GM18519 (cell line): ENCODE data around the gene DPP6.
"Not testable (repeated sequence)": the region's sequence is repeated elsewhere in the genome, so short reads cannot be mapped to it uniquely, and the experiment has no call there.

ENCODE experiments used
- ATAC-seq: cut with Tn5 transposase; IDR thresholded peaks from one replicate; pipeline ENCODE4 v1.9.1; 2021; ENCODE audit warnings: mild to moderate bottlenecking, moderate library complexity; ENCODE audit not compliant: unreplicated experiment, low FRiP score

Gene DPP6

DNA sequence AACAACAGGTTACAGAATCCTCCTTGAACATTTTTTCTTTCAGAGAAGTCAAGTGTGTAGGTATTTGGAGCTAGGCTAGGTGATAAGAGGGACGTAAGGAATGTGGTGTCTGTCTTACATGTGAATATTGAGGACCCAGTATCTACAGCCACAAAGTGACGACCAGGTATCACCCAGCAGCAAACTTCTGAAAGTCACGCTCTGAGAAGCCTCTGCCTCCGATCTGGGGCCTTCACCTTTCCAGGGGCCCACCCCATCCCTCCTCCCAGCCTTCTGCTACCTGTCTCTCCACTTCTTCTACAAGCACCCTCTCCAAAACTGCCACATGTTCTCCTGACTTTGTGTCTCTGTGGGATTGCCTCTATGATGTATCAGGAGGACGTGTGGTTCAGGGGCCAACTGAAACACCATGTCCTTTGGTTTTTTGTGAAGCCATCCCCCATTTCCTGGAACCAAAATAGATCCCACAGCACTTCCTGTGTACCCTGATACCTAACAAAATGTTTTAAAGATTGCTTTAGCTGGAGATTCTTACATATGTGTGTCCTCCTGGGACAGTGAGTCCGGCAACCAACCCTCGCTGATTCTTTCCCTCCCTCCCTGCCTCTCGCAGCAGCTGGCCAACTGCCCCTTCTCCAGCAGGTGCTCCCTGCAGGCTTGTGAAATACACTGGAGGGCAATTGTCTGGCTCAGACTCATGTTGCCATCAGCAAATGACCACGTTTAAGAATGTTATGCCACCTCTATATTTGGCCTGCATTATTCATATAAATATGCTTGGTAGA is 93.9 kb downstream of the DPP6 start:
- not testable (repeated sequence) for ATAC-seq

- ATAC-seq: not testable (repeated sequence)
Measured at GRCh38 chr7:154146707-154147038, 94.5 kb downstream of the DPP6 start.

DNA sequence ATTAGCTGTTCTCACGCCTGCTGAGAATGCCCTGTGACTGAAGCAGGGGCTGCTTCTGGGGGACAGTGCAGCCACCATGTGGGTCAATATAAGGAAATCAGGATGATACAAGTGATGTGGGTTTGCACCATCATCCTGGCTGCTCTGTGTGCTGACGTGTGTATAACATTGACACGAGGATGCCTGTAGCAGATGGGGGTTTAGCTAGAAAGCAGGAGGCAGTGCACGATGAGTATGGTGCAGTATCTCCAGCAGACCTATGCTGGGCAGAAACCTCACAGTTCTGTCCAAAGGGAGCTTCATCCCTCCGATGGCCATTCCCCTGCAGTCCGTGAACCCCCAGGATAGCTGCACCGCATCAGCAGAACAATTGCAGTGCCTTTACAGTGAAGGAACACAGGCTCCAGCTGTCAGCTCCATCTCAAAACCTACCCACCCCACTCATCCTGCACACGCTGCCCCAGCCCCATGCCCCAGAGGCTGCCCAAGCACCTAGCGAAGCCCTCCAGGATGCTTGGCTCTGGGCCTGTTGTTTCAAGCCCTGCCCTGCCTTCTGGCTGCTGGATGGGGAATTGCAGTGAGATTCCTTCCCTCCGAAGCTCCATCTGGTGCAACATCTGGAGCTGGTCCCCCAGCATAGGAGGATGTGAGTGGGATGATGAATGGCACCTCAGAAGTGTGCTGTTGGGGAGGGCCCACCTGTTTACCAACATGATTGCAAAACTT is 96.8 kb downstream of the DPP6 start:
- ATAC-seq: not testable (repeated sequence)

- ATAC-seq: not testable (repeated sequence)
Measured at GRCh38 chr7:154150656-154151055, 98.5 kb downstream of the DPP6 start.

- ATAC-seq: not testable (repeated sequence)
Measured at GRCh38 chr7:154151306-154151705, 99.1 kb downstream of the DPP6 start.

DNA sequence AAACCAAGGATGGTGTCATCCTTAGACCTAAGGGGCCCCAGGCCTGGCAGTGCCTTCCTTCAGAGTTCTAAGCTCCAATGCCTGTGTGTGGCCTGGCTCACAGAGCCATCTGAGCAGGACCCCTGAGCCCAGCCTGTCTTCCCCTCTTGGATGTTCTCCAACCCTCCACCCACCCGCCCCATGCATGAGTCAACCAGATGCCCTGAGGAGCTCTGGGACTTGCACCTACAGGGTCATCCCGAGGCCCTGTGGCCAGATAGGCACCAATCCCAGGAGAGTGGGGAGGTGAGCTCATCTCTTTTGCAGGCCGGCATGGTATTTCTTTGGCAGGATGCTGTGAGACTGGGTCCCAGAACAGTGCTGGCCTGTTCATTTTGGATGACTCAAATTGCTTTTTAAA is 103.7 kb downstream of the DPP6 start:
- ATAC-seq: not testable (repeated sequence)

- not testable (repeated sequence) for ATAC-seq
Measured at GRCh38 chr7:154162921-154163320, 110.7 kb downstream of the DPP6 start.

GRCh38 chr7:154163642-154164041 is 111.4 kb downstream of the DPP6 start:
- not testable (repeated sequence) for ATAC-seq

DNA sequence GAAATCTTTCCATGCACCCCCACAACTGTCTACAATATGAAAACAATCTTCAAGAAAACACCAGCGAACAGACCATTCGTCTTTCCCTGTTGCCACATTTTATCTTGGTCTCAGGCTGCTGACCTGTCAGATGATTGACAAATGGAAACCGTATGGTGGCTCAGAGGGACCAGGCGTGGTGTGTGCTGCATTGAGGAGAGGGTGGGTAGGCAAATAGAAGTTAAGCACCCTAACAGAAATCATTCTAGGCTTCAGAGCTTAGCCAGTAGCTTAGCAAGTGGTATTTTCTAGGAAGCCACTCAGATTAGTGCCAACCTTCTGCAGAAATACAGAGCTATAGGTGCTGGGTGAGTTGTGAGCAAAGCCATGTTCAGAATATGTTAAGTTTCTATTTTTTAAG is 114.9 kb downstream of the DPP6 start:
- no peak for ATAC-seq

DNA sequence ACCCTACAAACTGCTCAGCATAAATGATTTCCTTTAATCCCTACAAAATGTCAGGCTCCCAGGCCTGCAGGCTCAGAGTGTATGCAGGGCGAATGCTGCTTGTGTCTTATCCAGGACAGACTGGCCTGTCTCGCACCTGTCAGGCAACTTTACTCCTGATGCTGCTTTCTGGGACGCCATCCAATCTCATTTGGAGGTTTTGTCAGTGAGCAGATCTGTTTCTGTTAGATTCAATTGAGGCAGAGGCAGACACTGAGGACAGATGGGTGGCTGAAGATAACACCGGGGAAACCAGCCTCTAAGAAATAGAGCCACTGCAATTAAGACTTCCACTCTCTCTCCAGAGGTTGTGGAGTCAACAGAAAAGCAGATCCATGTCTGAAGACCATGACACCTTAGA is 115.6 kb downstream of the DPP6 start:
- no peak for ATAC-seq

DNA sequence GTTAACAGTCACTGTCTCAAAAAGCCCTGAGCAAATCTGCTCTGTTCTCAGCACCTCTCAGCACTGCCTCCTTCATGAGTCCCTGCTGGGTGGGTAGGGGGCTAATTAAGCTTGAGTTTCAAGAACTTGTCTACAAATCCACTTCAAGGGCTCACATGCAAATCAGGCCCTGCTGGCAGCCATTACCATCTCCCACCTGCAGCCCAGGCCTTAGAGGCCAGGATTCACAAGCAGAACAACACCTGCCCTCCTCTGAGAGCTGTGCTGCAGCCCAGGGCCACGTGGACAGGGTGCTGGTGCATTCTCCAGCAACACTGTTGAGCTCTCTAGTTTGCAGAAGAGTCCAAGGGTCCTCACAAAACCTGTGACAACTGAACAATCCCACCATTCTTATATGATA is 119.2 kb downstream of the DPP6 start:
- ATAC-seq: no peak

DNA sequence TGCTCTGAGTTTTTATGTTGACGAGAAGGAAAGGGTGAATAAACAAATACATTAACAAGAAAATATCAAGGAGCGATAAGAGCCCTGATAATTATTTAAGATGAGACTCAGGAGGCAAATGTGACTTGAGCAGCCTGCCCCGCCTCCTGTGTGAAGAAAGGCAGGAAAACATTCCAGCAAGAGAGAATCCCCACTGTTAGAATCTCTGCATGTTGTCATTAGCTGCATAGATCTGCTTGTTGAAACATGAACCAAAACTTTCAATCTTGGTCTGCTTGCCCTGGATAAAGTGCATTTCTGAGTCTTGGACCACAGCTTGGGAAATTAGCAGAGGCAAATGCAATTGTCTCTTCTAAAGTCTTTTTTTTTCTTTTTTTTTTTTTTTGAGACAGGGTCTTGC is 120.0 kb downstream of the DPP6 start:
- no peak for ATAC-seq

DNA sequence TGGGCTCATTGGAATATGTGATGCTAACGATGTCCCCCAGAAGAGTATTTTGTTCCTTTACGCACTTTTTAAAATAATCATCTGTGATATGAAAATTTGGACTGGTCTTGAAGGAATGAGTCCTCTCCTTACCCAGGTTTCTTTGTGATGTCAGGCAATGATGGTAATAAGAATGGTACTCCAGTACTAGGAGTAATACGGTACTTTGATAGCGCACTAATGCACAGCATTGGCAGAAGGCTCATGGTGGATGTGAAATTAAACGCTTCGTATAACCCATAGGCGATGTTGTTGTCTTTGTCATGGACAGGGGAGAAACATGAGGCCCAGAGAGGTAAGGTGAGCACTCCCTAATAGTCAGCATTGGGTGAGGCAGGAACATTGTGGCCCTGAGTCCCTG is 125.4 kb downstream of the DPP6 start:
- no peak for ATAC-seq

DNA sequence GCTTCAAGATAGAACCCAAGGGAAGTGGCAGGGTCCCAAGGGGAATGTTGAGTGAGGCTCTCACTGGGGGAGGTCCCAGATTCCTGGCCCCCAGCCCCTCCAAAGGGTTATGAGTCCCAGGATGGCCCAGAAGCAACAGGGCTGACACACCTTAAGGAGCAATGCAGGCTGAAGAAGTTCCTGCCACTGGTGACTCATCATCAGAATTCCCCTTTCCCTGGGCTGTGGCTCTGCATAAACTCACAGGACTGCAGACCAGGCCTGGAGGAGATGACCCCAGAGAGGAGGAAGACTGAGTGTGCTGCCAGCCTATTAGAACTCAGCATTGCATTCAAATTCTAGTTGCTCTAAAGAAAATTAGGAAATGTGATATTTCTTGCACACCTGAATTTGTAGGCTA is 126.7 kb downstream of the DPP6 start:
- no peak for ATAC-seq

DNA sequence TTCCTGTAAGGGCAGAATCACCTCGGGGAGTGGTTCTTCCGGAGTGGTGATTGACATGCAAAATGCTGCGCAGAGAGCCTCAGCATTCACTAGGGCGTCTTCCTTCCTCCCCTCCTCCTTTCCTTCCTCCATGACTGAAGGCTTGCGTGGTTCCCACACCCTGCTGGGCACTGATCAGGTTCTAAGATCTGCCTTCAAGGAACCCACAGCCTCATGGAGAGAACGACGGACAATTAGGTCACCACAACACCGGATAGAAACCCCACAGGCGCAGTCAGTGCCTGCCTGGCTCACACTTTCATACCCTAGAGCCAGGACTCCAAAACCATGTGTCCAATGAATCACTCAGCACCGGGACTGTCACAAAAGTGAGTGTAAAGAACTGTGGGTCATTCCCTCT is 131.3 kb downstream of the DPP6 start:
- ATAC-seq: no peak

GRCh38 chr7:154183946-154184345 is 131.7 kb downstream of the DPP6 start:
- no peak for ATAC-seq

DNA sequence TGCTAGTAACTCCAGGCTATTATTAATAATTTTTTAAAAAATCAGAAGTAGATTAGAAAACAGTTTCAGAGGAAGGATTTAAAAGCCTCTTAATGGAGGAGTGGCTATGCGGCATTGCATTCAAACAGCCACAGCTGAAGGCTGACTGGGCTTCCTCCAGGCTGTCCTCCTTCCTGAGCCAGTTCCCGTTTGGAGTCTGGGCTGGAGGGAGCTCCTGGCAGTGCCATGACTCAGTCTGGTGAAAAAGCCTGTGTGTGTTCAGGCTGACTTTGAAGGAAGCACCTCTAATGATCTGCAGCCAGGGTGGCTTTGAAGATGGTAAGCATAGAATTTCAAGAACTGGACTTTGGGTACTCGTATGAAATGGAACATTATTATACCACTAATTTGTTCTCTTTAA is 134.6 kb downstream of the DPP6 start:
- ATAC-seq: no peak

- ATAC-seq: no peak
Measured at GRCh38 chr7:154188330-154188729, 136.1 kb downstream of the DPP6 start.

DNA sequence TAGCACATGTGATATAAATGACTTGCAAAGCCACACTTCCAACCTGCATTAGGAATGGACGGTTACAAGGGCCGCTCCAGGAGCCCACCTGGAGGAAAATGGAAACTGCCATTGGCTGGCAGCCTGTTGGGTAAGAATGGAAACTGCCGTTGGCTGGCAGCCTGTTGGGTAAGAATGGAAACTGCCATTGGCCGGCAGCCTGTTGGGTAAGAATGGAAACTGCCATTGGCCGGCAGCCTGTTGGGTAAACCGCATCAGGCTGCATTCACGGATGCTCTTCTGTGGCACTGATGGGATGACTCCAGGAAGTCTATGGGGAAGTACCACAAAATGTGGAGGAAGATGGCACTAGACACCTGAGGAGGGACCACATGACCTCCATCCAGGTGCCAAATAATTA is 143.1 kb downstream of the DPP6 start:
- no peak for ATAC-seq

DNA sequence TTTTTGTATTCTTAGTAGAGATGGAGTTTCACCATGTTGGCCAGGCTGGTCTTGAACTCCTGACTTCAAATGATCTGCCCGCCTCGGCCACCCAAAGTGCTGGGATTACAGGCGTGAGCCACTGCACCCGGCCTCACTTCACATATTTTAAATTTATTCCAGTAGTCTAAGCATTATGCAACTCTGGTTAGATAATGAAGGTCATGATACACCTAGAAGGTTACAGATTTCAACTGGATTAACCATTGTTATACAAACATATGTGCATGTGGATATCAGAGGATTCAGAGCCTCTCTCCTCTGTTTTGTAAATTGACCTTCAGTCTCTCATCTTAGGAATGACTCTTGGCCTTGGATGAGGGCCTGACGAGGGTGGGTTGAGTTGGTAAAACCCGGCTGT is 146.3 kb downstream of the DPP6 start:
- ATAC-seq: no peak

GRCh38 chr7:154200241-154200640 is 148.0 kb downstream of the DPP6 start:
- no peak for ATAC-seq

DNA sequence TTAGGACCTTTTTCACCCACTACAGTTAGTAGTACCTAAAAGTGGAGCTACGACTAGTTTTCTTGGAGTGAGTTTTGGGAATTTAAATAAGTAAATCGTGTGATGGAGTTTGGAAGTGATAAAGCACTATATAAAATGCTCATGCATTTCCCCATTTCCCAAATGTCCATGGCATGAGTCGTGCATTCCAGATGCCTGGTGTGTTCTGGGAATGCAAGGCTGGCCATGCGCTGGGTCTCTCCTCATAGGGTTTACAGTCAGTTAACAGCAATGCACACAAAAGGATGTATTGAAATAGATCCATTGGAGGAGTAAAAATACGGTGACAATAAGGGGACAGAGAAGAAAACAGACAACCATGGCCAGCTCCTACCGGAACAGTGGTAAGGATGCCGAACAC is 149.8 kb downstream of the DPP6 start:
- ATAC-seq: no peak
